Stomach (tissue), 9 donors: ENCODE results near the gene HIGD2A. TPM values are rescaled to one million over a fixed set of nuclear protein-coding genes. Genes with fewer than 3 reads are reported as not detected.

Experiments used
- DNase-seq, 2 donors: peaks; one replicate each; pipeline versions ENCODE4 v3.0.0 to v3.0.0-alpha.2; 2013 to 2019
- H3K27ac ChIP-seq, 5 donors: fragments of 200-600 bp in 4 of 5; sonication (generic) in 4 of 5; one replicate each; pipeline ENCODE4 v1.5.1; 2013 to 2019; ENCODE audit warnings: mild to moderate bottlenecking in 1 of 5, moderate library complexity in 1 of 5
- H3K27me3 ChIP-seq, 3 donors: fragments of 200-600 bp; sonication (generic); one replicate each; pipeline ENCODE4 v1.5.1; 2017 to 2019; ENCODE audit warnings: mixed run types in 1 of 3
- H3K36me3 ChIP-seq, 4 donors: fragments of 200-600 bp; sonication (generic); 1 replicate in 3 of 4; 2 replicates in 1 of 4; pipeline ENCODE4 v1.5.1; 2016 to 2019
- H3K4me1 ChIP-seq, 4 donors: fragments of 200-600 bp; sonication (generic); one replicate each; pipeline ENCODE4 v1.5.1; 2016 to 2019
- H3K4me3 ChIP-seq, 4 donors: fragments of 200-600 bp; sonication (generic) in 3 of 4; one replicate each; pipeline ENCODE4 v1.5.1; 2016 to 2019; ENCODE audit warnings: mild to moderate bottlenecking in 1 of 4
- H3K9me3 ChIP-seq, 4 donors: fragments of 200-600 bp; sonication (generic); one replicate each; pipeline ENCODE4 v1.5.1; 2016 to 2019
- CTCF ChIP-seq, 7 experiments: fragments of 450-650 bp in 4 of 7; fragments of 200-600 bp in 3 of 7; sonication (generic) in 3 of 7; IDR thresholded peaks; one replicate each; pipeline ENCODE4 v1.5.1; 2016 to 2019; ENCODE audit warnings: antibody characterized with exemption in 7 of 7, control low read depth in 2 of 7, mild to moderate bottlenecking in 1 of 7
- EP300 ChIP-seq: sonication (generic); formaldehyde crosslinking; IDR thresholded peaks from one replicate; pipeline ENCODE4 v1.6.1; 2017; ENCODE audit warnings: antibody characterized with exemption
- POLR2A ChIP-seq, 4 donors: fragments of 450-650 bp; IDR thresholded peaks; one replicate each; pipeline ENCODE4 v1.6.1; 2016; ENCODE audit warnings: antibody characterized with exemption in 4 of 4, control low read depth in 2 of 4, mild to moderate bottlenecking in 1 of 4, moderate library complexity in 1 of 4
- POLR2AphosphoS5 ChIP-seq, 3 donors: sonication (generic); formaldehyde crosslinking; IDR thresholded peaks; one replicate each; pipeline ENCODE4 v1.6.1; 2016; ENCODE audit warnings: antibody characterized with exemption in 3 of 3
- WGBS, 5 donors: extraction: QIAGEN DNeasy Blood & Tissue Kit in 3 of 5; methylation state at CpG; one replicate each; pipeline versions ENCODE4 v1.1.5 to v1.1.7; 2013 to 2018; 5-methylcytosine and 5-hydroxymethylcytosine counted together
- intact Hi-C: fragments of 100-400 bp; cut with DNase I; formaldehyde crosslinking; loops from one replicate; pipeline ENCODE4 v1.15.1; 2023; ENCODE audit warnings: low total_unique reads
- polyA plus RNA-seq, 3 donors: library from polyadenylated mRNA; stranded (reverse); fragments of 200-250 nt; gene quantifications; one replicate each; pipeline ENCODE4 v1.2.3, GENCODE V29; 2013
- total RNA-seq, 5 donors: library from RNA; depleted of rRNA; stranded (reverse); fragments of >200 nt; gene quantifications; one replicate each; pipeline versions ENCODE4 v1.1.0 to v1.2.3, GENCODE V29; 2014 to 2016
- donor health status: healthy with polysubstance abuse.
- donor health status: Bipolar disorder and iron deficiency.
- donor health status: healthy.

HIGD2A gene
- total and polyA plus RNA-seq, 8 donors, result 47.2 to 248 (median 216) TPM

- 87 to 92% (median 91%) methylated on average over 12 of the region's 12 CpGs for WGBS, 5 donors
- H3K27me3 ChIP-seq, result no peaks in the 10 kb centered on the region
- no peak overlapping the region for H3K4me3 ChIP-seq
- H3K27ac ChIP-seq, result no peak overlapping the region
- intact Hi-C loops, result no loop called here
- H3K9me3 ChIP-seq, result no peaks in the 10 kb centered on the region
- no peak for DNase-seq
- peaks cover 16 to 31% (median 29%) of the 10 kb centered on the region in 4 donors for H3K4me1 ChIP-seq
- H3K36me3 ChIP-seq, result peaks cover 22 to 55% (median 50%) of the 10 kb centered on the region in 4 donors
- TF ChIP-seq POLR2AphosphoS5 (IDR thresholded peaks at IDR 0.05), result no peak
- TF ChIP-seq CTCF (IDR thresholded peaks at IDR 0.05), result no peak
- TF ChIP-seq POLR2A (IDR thresholded peaks at IDR 0.05), result no peak
- TF ChIP-seq EP300, result no peak
Observed at GRCh38 chr5:176384991-176385390, 3.6 kb upstream of the HIGD2A start.

- H3K27ac ChIP-seq, result no peak overlapping the region
- TF ChIP-seq EP300 (no peak), POLR2A (IDR thresholded peaks at IDR 0.05) (no peak), CTCF (IDR thresholded peaks at IDR 0.05) (no peak), POLR2AphosphoS5 (IDR thresholded peaks at IDR 0.05) (no peak)
- no peak for DNase-seq
- peaks cover 16 to 36% (median 33%) of the 10 kb centered on the region in 4 donors for H3K4me1 ChIP-seq
- H3K36me3 ChIP-seq, result peaks cover 29 to 66% (median 53%) of the 10 kb centered on the region in 4 donors
- no peaks in the 10 kb centered on the region for H3K27me3 ChIP-seq
- intact Hi-C loops, result no loop called here
- H3K9me3 ChIP-seq, result no peaks in the 10 kb centered on the region
- H3K4me3 ChIP-seq, result no peak overlapping the region
- 54 to 100% (median 82%) methylated on average over 1 of the region's 1 CpG for WGBS, 5 donors
Observed at GRCh38 chr5:176386491-176386890, 2.1 kb upstream of the HIGD2A start.

- no peak for TF ChIP-seq EP300
- no peak for TF ChIP-seq CTCF (IDR thresholded peaks at IDR 0.05)
- no peak for TF ChIP-seq POLR2A (IDR thresholded peaks at IDR 0.05)
- TF ChIP-seq POLR2AphosphoS5 (IDR thresholded peaks at IDR 0.05), result no peak
- no peaks in the 10 kb centered on the region for H3K27me3 ChIP-seq
- peak overlapping the region; percentile 71 to 100 (median 92) for H3K4me3 ChIP-seq
- WGBS, 5 donors, result 32 to 37% (median 35%) methylated on average over 8 of the region's 8 CpGs
- no peaks in the 10 kb centered on the region for H3K9me3 ChIP-seq
- peaks cover 32 to 66% (median 53%) of the 10 kb centered on the region in 4 donors for H3K36me3 ChIP-seq
- peaks cover 16 to 36% (median 31%) of the 10 kb centered on the region in 4 donors for H3K4me1 ChIP-seq
- H3K27ac ChIP-seq, result peak overlapping the region in 3 of 5 donors; percentile 93 to 98 (median 96)
- intact Hi-C loops, result no loop called here
- no peak for DNase-seq
Observed at GRCh38 chr5:176387384-176387925, 1.1 kb upstream of the HIGD2A start.

- WGBS, 5 donors, result 0 to 2% (median 0%) methylated on average over 21 to 29 of the region's 29 CpGs
- peak in 1 of 2 donors; percentile 51 for DNase-seq
- peak overlapping the region; percentile 19 to 98 (median 96) for H3K27ac ChIP-seq
- peak overlapping the region; percentile 71 to 100 (median 92) for H3K4me3 ChIP-seq
- H3K36me3 ChIP-seq, result peaks cover 35 to 66% (median 53%) of the 10 kb centered on the region in 4 donors
- intact Hi-C loops, result no loop called here
- H3K4me1 ChIP-seq, result peaks cover 16 to 36% (median 31%) of the 10 kb centered on the region in 4 donors
- H3K9me3 ChIP-seq, result no peaks in the 10 kb centered on the region
- H3K27me3 ChIP-seq, result no peaks in the 10 kb centered on the region
- no peak for TF ChIP-seq POLR2AphosphoS5 (IDR thresholded peaks at IDR 0.05)
- no peak for TF ChIP-seq POLR2A (IDR thresholded peaks at IDR 0.05)
- no peak for TF ChIP-seq CTCF (IDR thresholded peaks at IDR 0.05)
- TF ChIP-seq EP300, result no peak
Observed at GRCh38 chr5:176388003-176388443, 528 bp upstream of the HIGD2A start.
